CD4-positive, alpha-beta T cell treated with Interleukin-10 for 1 hour (primary cell): ENCODE measurements around the gene PLCH1.
"Not testable (repeated sequence)": the region's sequence is repeated elsewhere in the genome, so short reads cannot be mapped to it uniquely, and the experiment has no call there.

Experiments
- DNase-seq: peaks from one replicate; pipeline ENCODE4 v3.0.0-alpha.2; 2020

PLCH1 gene

GRCh38 chr3:155640098-155640497 lies 104.8 kb downstream of the PLCH1 start:
- DNase-seq = no peak

DNA sequence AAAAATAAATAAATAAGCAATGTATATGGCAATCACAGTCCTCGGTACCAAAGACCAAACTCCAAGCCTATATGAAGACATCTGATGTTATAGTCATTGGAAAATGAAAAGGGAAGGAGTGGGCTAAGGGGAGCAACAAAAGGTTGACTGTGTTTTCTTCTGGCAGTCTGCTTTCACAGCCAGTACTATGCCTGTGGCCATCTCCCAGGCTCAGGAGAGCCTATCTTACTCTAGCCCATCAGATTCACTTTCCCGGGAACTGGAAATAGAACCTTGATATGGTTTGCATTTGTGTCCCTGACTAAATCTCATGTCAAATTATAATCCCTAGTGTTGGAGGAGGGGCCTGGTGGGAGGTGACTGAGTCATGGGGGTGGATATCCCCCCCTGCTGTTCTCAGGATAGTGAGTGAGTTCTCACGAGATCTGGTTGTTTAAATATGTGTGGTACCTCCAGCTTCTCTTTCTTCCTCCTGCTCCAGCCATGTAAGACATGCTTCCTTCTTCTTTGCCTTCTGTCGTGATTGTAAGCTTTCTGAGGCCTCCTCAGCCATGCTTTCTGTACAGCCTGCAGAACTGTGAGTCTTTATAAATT lies 105.3 kb downstream of the PLCH1 start:
- DNase-seq = no peak

GRCh38 chr3:155638461-155638860 lies 106.4 kb downstream of the PLCH1 start:
- DNase-seq = not testable (repeated sequence)

DNA sequence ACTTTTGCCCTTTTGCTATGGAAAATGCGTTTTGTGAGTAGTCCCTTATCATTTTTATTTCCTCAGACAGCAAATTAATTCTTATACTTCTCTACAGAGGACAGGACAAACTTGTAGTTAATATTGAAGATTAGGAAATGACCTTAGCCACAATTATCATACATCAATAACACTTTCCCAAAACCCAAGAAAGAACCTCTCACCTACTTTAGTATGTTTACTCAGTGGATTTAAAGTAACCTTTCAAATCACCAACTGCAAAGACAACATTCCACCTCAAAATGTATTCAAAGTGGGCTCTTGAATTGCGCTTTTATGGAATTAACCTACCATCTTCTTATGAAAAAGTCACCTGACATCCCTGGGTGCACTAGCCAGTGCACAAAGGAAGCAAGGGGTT lies 107.3 kb downstream of the PLCH1 start:
- no peak for DNase-seq

DNA sequence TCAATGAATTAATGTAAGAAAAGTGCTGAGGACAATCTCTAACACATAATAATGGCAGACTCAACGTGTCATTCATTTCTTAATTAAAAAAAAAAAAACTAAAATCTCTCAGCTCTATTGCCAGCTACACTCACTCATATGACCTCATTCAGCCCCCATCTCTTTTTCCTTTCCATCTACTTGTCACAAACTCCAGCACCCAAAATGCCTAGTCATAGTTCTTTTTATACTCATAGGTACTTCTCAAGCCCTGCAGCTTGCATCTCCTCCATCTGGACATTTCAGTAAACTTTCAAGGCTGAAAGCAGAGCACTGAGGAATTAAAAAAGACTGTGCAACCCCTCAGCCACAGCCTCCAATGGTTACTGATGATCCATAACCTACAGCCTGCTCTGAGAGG lies 109.8 kb downstream of the PLCH1 start:
- no peak for DNase-seq

GRCh38 chr3:155634121-155634719 lies 110.7 kb downstream of the PLCH1 start:
- no peak for DNase-seq

- DNase-seq = no peak
These were observed 113.4 kb downstream of the PLCH1 start for GRCh38 chr3:155631323-155632019.

GRCh38 chr3:155629556-155629955 lies 115.3 kb downstream of the PLCH1 start:
- DNase-seq = no peak

GRCh38 chr3:155629056-155629455 lies 115.8 kb downstream of the PLCH1 start:
- DNase-seq = no peak

GRCh38 chr3:155622647-155623046 lies 122.2 kb downstream of the PLCH1 start:
- DNase-seq = not testable (repeated sequence)

- not testable (repeated sequence) for DNase-seq
These were observed 124.3 kb downstream of the PLCH1 start for GRCh38 chr3:155620552-155620951.

DNA sequence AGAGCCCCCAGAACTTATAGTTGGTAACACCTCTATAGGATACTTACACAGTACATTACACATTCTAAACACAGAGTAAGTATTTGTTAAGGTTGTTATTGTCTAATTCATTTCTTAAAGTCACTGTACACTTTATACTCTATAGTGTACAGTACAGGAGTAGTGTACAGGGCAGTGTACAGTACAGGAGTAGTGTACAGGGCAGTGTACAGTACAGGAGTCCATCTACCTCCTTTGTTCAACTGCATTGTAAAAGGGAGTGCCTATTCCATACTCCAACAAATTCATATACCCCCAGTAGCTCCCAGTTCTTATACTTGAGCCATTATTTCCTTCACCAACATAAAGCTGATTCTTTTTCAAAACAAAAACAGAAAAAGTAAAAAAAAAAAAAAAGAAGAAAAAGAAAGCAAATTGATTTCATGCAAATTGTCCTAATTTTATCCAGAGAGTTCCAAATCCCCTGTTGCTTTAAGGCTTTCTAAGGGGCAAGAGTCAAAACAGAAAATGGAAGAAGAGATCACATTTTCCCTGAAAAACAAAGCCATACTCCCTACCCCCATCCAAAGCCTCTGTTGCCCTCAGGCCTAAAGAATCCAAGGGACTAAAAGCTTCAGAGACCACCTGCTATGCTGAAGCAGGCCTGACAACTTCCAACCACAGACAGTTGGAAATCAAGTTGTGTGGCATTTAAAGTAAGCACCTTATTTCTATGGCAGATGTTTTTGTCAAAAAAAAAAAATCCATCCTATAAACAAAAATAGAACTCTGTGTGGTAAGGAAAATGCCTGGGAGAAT lies 125.6 kb downstream of the PLCH1 start:
- no peak for DNase-seq

- DNase-seq = no peak
These were observed 126.3 kb downstream of the PLCH1 start for GRCh38 chr3:155618543-155618942.

DNA sequence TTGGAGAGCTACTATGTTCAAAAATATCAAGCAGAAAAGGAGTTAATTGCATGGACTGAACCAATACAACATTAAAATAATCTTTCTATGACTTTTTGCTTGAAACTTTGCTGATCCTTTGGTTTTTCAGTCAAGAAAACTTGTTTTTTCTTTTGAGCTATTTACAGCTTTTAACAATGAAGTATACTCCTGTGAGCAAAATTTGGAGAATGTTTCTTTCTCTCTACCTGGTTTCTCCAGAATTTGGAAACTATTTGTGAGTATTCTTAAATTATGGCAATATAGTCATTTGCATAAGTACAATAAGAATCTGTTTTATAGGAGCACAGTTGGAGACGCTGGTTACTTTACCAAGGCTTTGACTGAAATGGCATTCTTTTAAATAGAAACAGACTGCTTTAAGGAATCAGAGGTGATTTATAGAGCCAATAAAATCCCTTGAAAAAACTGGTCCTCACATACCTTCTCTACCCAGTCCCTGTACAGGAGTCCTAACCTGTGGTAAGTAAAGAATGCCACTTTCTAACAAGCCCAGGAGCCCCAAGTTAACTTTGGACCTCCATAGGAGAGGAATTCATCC lies 127.4 kb downstream of the PLCH1 start:
- no peak for DNase-seq

- DNase-seq = not testable (repeated sequence)
These were observed 129.7 kb downstream of the PLCH1 start for GRCh38 chr3:155615141-155615540.

GRCh38 chr3:155614410-155614809 lies 130.5 kb downstream of the PLCH1 start:
- not testable (repeated sequence) for DNase-seq

- DNase-seq = no peak
These were observed 133.4 kb downstream of the PLCH1 start for GRCh38 chr3:155611456-155611855.

GRCh38 chr3:155609586-155609985 lies 135.3 kb downstream of the PLCH1 start:
- DNase-seq = no peak

GRCh38 chr3:155608228-155608920 lies 136.5 kb downstream of the PLCH1 start:
- no peak for DNase-seq

GRCh38 chr3:155607761-155608160 lies 137.1 kb downstream of the PLCH1 start:
- DNase-seq = no peak

GRCh38 chr3:155605571-155605970 lies 139.3 kb downstream of the PLCH1 start:
- DNase-seq = no peak

- no peak for DNase-seq
These were observed 139.9 kb downstream of the PLCH1 start for GRCh38 chr3:155604967-155605366.

- DNase-seq = no peak
These were observed 140.7 kb downstream of the PLCH1 start for GRCh38 chr3:155604126-155604525.
